ENCODE results near the gene DMRTC2.

DNA sequence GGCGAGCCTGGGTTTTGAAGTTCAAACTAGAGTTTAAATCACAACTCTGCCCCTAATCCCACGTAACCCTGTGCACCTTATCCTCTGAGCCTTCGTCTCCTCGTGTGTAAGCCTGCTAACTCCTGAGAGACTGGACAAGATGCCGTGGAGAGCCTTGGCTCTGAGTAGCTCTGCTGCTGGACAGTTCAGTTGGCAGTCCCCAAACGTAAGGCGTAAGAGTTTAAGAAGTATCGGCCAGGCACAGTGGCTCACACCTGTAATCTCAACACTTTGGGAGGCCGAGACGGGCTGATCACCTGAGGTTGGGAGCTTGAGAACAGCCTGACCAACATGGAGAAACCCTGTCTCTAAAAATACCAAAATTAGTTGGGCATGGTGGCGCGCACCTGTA is 27.5 kb downstream of the DMRTC2 start:
- TF ChIP-seq, protein P1, sequence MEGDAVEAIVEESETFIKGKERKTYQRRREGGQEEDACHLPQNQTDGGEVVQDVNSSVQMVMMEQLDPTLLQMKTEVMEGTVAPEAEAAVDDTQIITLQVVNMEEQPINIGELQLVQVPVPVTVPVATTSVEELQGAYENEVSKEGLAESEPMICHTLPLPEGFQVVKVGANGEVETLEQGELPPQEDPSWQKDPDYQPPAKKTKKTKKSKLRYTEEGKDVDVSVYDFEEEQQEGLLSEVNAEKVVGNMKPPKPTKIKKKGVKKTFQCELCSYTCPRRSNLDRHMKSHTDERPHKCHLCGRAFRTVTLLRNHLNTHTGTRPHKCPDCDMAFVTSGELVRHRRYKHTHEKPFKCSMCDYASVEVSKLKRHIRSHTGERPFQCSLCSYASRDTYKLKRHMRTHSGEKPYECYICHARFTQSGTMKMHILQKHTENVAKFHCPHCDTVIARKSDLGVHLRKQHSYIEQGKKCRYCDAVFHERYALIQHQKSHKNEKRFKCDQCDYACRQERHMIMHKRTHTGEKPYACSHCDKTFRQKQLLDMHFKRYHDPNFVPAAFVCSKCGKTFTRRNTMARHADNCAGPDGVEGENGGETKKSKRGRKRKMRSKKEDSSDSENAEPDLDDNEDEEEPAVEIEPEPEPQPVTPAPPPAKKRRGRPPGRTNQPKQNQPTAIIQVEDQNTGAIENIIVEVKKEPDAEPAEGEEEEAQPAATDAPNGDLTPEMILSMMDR (IDR thresholded peaks at IDR 0.05; ENCODE audit: low read depth, low read length, poor library complexity, severe bottlenecking): no peak
- no peak for TF ChIP-seq EZH2phosphoT487 (IDR thresholded peaks at IDR 0.05; ENCODE audit: borderline replicate concordance, low read length)

All from DOHH2 (cell line).